HepG2 (cell line): ENCODE results near the gene SPHK1. TPM values are rescaled to one million over a fixed set of nuclear protein-coding genes. Genes with fewer than 3 reads are reported as not detected.
A peak's percentile ranks its signal among the peaks of the same experiment; 100 is the strongest.

Experiments used
- ARNT2 ChIP-seq: sonication (generic); formaldehyde crosslinking; IDR thresholded peaks from 2 replicates; pipeline ENCODE4 v1.8.0; 2022; ENCODE audit warnings: mild to moderate bottlenecking, low read depth, missing genetic modification reagents, moderate library complexity
- ATF7-NPFF ChIP-seq: sonication (generic); formaldehyde crosslinking; IDR thresholded peaks from 2 replicates; pipeline ENCODE4 v1.8.1; 2023; ENCODE audit warnings: mild to moderate bottlenecking, low read depth, missing genetic modification reagents, moderate library complexity
- CBX2 ChIP-seq, 2 experiments: fragments of 200-600 bp in 1 of 2; sonication (generic); formaldehyde crosslinking in 1 of 2; IDR thresholded peaks; 2 replicates each; pipeline versions ENCODE4 v1.7.0 to v1.8.1; 2018 to 2022; ENCODE audit warnings: low read depth in 2 of 2, low read length in 1 of 2, mild to moderate bottlenecking in 1 of 2, missing genetic modification reagents in 1 of 2
- HNRNPH1 ChIP-seq: fragments of 200-400 bp; formaldehyde crosslinking; optimal IDR thresholded peaks from 2 replicates; pipeline ENCODE3; 2017; ENCODE audit warnings: mild to moderate bottlenecking, low read depth, low read length
- MAZ ChIP-seq, 2 experiments: sonication (generic) in 1 of 2; formaldehyde crosslinking in 1 of 2; IDR thresholded peaks; 2 replicates each; pipeline versions ENCODE4 v1.5.0 to v1.6.1; 2012 to 2020; ENCODE audit warnings: low read depth in 2 of 2, mild to moderate bottlenecking in 2 of 2, borderline replicate concordance in 1 of 2, improper control_type of control experiment in 1 of 2, low read length in 1 of 2, missing genetic modification reagents in 1 of 2, moderate library complexity in 1 of 2
- MED13 ChIP-seq: sonication (generic); formaldehyde crosslinking; IDR thresholded peaks from 2 replicates; pipeline ENCODE4 v1.5.0; 2020; ENCODE audit warnings: missing genetic modification reagents
- NAIF1 ChIP-seq: sonication (generic); formaldehyde crosslinking; IDR thresholded peaks from 2 replicates; pipeline ENCODE4 v1.5.0; 2020; ENCODE audit warnings: mild to moderate bottlenecking, missing genetic modification reagents, borderline replicate concordance
- RBAK ChIP-seq: sonication (generic); formaldehyde crosslinking; IDR thresholded peaks from 2 replicates; pipeline ENCODE4 v1.5.1; 2020; ENCODE audit warnings: mild to moderate bottlenecking, missing genetic modification reagents
- RXRA ChIP-seq: sonication (generic); formaldehyde crosslinking; IDR thresholded peaks from 2 replicates; pipeline ENCODE4 v1.5.1; 2020; ENCODE audit warnings: missing genetic modification reagents
- SP2 ChIP-seq: sonication (generic); formaldehyde crosslinking; IDR thresholded peaks from 2 replicates; pipeline ENCODE4 v1.5.1; 2020; ENCODE audit warnings: mild to moderate bottlenecking, missing genetic modification reagents
- ZNF724P ChIP-seq: sonication (generic); formaldehyde crosslinking; IDR thresholded peaks from 2 replicates; pipeline ENCODE4 v1.8.0; 2022; ENCODE audit warnings: missing genetic modification reagents, borderline replicate concordance
- polyA plus RNA-seq, 8 experiments: library from polyadenylated mRNA; depleted of rRNA in 3 of 8; stranded (reverse) in 7 of 8; unstranded in 1 of 8; fragments of >200 nt; fragmentation: Illumina TruSeq in 4 of 8; extraction: Trizol in 4 of 8; gene quantifications; 2 replicates each; pipeline versions ENCODE4 v1.2.1 to v1.2.3, GENCODE V29; 2011 to 2016; ENCODE audit warnings: low read depth in 4 of 8, missing spikeins in 1 of 8, mixed read lengths in 1 of 8; ENCODE audit not compliant: insufficient read depth in 1 of 8
- total RNA-seq, 5 experiments: library from RNA; depleted of rRNA; stranded (reverse); fragments of >200 nt; fragmentation: Illumina TruSeq; extraction: Trizol; gene quantifications; 2 replicates each; pipeline ENCODE4 v1.2.3, GENCODE V29; 2016; ENCODE audit warnings: low read depth in 1 of 5
- TF ChIP-seq, protein P1 (sequence below): IDR thresholded peaks from 2 replicates; pipeline ENCODE4 v1.6.1; 2016; ENCODE audit warnings: mild to moderate bottlenecking
- TF ChIP-seq, protein P2 (sequence below), 2 experiments: sonication (generic) in 1 of 2; formaldehyde crosslinking in 1 of 2; IDR thresholded peaks; 2 replicates each; pipeline versions ENCODE4 v1.4.0 to v1.6.1; 2016 to 2020; ENCODE audit warnings: borderline replicate concordance in 1 of 2, low read depth in 1 of 2, mild to moderate bottlenecking in 1 of 2, missing genetic modification reagents in 1 of 2
- TF ChIP-seq, protein P3 (sequence below): sonication (generic); formaldehyde crosslinking; IDR thresholded peaks from 2 replicates; pipeline ENCODE4 v1.5.0; 2020; ENCODE audit warnings: mild to moderate bottlenecking, missing genetic modification reagents
- TF ChIP-seq, protein P4 (sequence below): sonication (generic); formaldehyde crosslinking; IDR thresholded peaks from 2 replicates; pipeline ENCODE4 v1.4.0; 2020; ENCODE audit warnings: missing genetic modification reagents, borderline replicate concordance
- TF ChIP-seq, protein P5 (sequence below): sonication (generic); formaldehyde crosslinking; IDR thresholded peaks from 2 replicates; pipeline ENCODE4 v1.4.0; 2020; ENCODE audit warnings: missing genetic modification reagents, borderline replicate concordance

Gene SPHK1
- total and polyA plus RNA-seq, 2 of the 13 experiments (the other 11 are each of a cell fraction or from before 2014, with no cell fraction given) = 129 to 160 TPM

DNA sequence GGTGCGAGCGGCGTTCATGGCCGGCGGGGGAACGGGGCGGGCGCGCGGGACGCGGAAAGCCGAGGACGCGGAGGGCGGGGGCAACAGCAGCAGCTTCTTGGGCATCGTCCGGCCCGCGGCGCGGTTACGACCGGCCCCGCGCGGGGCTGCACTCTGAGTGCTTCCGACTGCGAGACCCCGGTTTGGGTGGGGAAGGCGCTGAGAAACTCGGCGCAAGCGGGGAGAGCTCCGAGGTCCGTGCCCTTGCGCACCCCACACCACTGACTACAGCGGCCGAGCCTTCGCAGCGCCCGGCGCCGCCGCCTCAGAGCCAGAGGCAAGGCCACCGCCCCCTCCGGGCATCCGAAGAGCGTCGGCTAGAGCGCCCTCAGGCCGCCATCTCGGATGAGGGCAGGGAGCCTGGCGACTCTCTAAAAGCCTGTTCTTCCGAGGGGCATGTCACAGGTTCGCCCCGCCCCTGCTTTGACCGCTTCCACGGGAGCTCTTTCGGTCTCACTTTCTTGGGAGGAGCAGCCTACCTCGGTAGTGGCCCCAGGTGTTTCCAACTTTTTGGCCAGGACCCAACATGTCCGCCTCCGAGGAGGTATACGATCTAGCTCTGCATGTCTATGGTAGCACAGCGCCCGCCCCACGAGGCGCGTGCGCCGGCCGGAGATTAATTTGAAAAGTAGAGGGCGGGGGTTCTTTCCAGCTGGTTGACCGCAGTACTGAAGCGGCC is 30.7 kb upstream of the SPHK1 start, which contains the start of gene PRPSAP1 (continued):
- 0 out of 2 replicates have a peak, but pooled peaks have one; percentile 24 for TF ChIP-seq ARNT2 (CRISPR knock-in tag)
- TF ChIP-seq, protein P1, sequence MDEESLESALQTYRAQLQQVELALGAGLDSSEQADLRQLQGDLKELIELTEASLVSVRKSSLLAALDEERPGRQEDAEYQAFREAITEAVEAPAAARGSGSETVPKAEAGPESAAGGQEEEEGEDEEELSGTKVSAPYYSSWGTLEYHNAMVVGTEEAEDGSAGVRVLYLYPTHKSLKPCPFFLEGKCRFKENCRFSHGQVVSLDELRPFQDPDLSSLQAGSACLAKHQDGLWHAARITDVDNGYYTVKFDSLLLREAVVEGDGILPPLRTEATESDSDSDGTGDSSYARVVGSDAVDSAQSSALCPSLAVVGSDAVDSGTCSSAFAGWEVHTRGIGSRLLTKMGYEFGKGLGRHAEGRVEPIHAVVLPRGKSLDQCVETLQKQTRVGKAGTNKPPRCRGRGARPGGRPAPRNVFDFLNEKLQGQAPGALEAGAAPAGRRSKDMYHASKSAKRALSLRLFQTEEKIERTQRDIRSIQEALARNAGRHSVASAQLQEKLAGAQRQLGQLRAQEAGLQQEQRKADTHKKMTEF (CRISPR knock-in tag) = peak; percentile 99
- TF ChIP-seq MED13 (CRISPR knock-in tag) = peak; percentile 75; the same call in 1 of the 2 replicates
- no peak; the same call in 1 of the 2 replicates for TF ChIP-seq SP2 (CRISPR knock-in tag)
- TF ChIP-seq MAZ (IDR thresholded peaks at IDR 0.05; ENCODE audit: borderline replicate concordance, low read depth, low read length) = peak; percentile 65
- TF ChIP-seq MAZ (CRISPR knock-in tag; IDR thresholded peaks at IDR 0.05; ENCODE audit: low read depth) = peak; percentile 95
- peak; percentile 49 for TF ChIP-seq ATF7-NPFF
- peak; percentile 86 for TF ChIP-seq NAIF1 (CRISPR knock-in tag)
- TF ChIP-seq, protein P2, sequence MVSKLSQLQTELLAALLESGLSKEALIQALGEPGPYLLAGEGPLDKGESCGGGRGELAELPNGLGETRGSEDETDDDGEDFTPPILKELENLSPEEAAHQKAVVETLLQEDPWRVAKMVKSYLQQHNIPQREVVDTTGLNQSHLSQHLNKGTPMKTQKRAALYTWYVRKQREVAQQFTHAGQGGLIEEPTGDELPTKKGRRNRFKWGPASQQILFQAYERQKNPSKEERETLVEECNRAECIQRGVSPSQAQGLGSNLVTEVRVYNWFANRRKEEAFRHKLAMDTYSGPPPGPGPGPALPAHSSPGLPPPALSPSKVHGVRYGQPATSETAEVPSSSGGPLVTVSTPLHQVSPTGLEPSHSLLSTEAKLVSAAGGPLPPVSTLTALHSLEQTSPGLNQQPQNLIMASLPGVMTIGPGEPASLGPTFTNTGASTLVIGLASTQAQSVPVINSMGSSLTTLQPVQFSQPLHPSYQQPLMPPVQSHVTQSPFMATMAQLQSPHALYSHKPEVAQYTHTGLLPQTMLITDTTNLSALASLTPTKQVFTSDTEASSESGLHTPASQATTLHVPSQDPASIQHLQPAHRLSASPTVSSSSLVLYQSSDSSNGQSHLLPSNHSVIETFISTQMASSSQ (IDR thresholded peaks at IDR 0.05; ENCODE audit: low read depth) = no peak; the same call in 1 of the 2 replicates
- TF ChIP-seq, protein P2 (CRISPR knock-in tag; IDR thresholded peaks at IDR 0.05; ENCODE audit: borderline replicate concordance) = peak; percentile 83
- TF ChIP-seq, protein P3, sequence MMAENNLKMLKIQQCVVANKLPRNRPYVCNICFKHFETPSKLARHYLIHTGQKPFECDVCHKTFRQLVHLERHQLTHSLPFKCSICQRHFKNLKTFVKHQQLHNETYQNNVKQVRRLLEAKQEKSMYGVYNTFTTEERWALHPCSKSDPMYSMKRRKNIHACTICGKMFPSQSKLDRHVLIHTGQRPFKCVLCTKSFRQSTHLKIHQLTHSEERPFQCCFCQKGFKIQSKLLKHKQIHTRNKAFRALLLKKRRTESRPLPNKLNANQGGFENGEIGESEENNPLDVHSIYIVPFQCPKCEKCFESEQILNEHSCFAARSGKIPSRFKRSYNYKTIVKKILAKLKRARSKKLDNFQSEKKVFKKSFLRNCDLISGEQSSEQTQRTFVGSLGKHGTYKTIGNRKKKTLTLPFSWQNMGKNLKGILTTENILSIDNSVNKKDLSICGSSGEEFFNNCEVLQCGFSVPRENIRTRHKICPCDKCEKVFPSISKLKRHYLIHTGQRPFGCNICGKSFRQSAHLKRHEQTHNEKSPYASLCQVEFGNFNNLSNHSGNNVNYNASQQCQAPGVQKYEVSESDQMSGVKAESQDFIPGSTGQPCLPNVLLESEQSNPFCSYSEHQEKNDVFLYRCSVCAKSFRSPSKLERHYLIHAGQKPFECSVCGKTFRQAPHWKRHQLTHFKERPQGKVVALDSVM (CRISPR knock-in tag) = peak; percentile 79
- peak; percentile 65 for TF ChIP-seq HNRNPH1
- TF ChIP-seq, protein P4, sequence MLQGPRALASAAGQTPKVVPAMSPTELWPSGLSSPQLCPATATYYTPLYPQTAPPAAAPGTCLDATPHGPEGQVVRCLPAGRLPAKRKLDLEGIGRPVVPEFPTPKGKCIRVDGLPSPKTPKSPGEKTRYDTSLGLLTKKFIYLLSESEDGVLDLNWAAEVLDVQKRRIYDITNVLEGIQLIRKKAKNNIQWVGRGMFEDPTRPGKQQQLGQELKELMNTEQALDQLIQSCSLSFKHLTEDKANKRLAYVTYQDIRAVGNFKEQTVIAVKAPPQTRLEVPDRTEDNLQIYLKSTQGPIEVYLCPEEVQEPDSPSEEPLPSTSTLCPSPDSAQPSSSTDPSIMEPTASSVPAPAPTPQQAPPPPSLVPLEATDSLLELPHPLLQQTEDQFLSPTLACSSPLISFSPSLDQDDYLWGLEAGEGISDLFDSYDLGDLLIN (CRISPR knock-in tag) = peak; percentile 95
- TF ChIP-seq RXRA = peak; percentile 85; the same call in 1 of the 2 replicates
- no peak for TF ChIP-seq ZNF724P
- TF ChIP-seq, protein P5, sequence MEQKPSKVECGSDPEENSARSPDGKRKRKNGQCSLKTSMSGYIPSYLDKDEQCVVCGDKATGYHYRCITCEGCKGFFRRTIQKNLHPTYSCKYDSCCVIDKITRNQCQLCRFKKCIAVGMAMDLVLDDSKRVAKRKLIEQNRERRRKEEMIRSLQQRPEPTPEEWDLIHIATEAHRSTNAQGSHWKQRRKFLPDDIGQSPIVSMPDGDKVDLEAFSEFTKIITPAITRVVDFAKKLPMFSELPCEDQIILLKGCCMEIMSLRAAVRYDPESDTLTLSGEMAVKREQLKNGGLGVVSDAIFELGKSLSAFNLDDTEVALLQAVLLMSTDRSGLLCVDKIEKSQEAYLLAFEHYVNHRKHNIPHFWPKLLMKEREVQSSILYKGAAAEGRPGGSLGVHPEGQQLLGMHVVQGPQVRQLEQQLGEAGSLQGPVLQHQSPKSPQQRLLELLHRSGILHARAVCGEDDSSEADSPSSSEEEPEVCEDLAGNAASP (CRISPR knock-in tag) = peak; percentile 70
- no peak for TF ChIP-seq RBAK
- TF ChIP-seq CBX2 (IDR thresholded peaks at IDR 0.05; ENCODE audit: low read depth, low read length) = no peak
- no peak for TF ChIP-seq CBX2 (CRISPR knock-in tag; IDR thresholded peaks at IDR 0.05; ENCODE audit: low read depth)
